HT-29 (cell line): ENCODE measurements around the gene ZG16. TPM values are rescaled to one million over a fixed set of nuclear protein-coding genes. Genes with fewer than 3 reads are reported as not detected.
A peak's percentile ranks its signal among the peaks of the same experiment; 100 is the strongest.

Experiments
- DNase-seq: peaks from one replicate; pipeline ENCODE4 v3.0.0-alpha.2; 2015; ENCODE audit warnings: low spot score
- small RNA-seq: library from RNA; depleted of rRNA; stranded (forward); fragments of <200 nt; gene quantifications from one replicate; pipeline ENCODE3, GENCODE V24; 2014
- total RNA-seq: library from RNA; depleted of rRNA; stranded (reverse); fragments of >200 nt; shearing (Covaris generic); gene quantifications from 2 replicates; pipeline ENCODE4 v1.2.3, GENCODE V29; 2014; rRNA removed

ZG16 gene
- total RNA-seq, 1 experiment from 2014 or later = not detected

DNA sequence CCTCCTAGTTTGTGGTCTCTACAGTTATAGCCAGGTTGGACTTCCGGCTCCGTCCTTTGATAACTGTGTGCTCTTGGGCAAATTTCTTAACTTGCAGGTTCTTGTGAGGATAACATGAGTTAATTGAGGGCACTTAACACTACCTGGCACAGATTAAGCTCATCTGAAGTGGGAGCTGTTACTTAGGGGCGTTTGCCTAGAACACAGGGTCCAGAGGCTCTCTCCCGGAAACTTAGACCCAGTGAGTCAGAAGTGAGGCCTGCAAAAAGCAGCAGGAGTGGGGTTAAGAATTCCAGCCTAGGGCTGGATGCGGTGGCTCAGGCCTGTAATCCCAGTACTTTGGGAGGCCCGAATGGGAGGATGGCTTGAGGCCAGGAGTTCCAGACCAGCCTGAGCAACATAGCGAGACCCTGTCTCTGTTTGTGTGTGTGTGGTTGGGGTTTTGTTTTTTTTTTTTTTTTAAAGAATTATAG, 43.6 kb downstream of the ZG16 start:
- DNase-seq = peak; percentile 64

DNA sequence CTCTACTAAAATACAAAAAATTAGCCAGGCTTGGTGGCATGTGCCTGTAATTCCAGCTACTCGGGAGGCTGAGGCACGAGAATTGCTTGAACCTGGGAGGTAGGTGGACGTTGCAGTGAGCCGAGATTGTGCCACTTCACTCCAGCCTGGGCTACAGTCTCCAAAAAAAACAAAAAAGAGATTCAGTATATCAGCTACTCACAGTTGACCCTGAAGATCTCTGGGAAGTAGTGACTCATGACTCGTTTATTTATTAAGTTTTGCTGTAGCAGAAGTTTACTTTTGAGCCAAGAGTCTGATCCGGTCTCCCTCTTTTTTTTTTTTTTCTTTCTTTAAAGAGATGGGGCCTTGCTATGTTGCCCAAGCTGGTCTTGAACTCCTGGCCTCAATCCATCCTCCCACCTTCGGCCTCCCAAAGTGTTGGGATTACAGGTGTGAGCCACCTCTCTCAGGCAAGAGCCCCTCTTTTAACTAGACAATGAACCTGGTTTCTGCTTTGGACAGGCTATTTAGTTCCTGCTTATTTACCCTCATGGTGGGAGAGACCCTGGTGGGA, 46.6 kb downstream of the ZG16 start:
- DNase-seq = peak; percentile 33

- peak; percentile 75 for DNase-seq
Measured at GRCh38 chr16:29825145-29826044, 47.3 kb downstream of the ZG16 start.

DNA sequence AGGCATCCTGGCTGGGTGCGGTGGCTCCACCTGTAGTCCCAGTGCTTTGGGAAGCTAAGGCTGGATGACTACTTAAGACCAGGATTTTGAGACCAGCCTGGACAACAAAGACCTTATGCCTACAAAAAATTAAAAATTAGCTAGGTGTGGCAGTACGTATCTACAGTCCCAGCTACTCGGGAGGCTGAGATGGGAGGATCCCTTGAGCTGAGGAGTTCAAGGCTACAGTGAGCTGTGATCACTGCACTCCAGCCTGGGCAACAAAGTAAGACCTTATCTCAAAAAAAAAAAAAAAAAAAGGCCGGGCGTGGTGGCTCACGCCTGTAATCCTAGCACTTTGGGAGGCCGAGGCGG, 48.3 kb downstream of the ZG16 start:
- no peak for DNase-seq

GRCh38 chr16:29830774-29831173, 52.7 kb downstream of the ZG16 start:
- DNase-seq = no peak

GRCh38 chr16:29831490-29831889, 53.4 kb downstream of the ZG16 start:
- DNase-seq = no peak

Small RNAs within 50 kb of the gene (small RNA-seq; reads per million reads assigned to genes)
- gene AC009133.6 (not detected), gene AC120114.4 (not detected)

Other genes starting within 250 kb of the ZG16 start
- gene SPN, start 115.0 kb upstream of the ZG16 start, total RNA-seq = 0.10 and 0.23 TPM in 2 replicates
- gene QPRT, start 99.1 kb upstream of the ZG16 start, total RNA-seq = 35.2 and 42.5 TPM in 2 replicates
- 0.05 and 0.36 TPM in 2 replicates for gene C16orf54, start 32.3 kb upstream of the ZG16 start, total RNA-seq
- 127 and 134 TPM in 2 replicates for gene KIF22, start 12.5 kb downstream of the ZG16 start, total RNA-seq
- 795 and 814 TPM in 2 replicates for gene MAZ, start 28.3 kb downstream of the ZG16 start, total RNA-seq
- gene PRRT2, start 33.9 kb downstream of the ZG16 start, total RNA-seq = 0.23 TPM in 1 of 2 replicates, not detected in the other
- gene PAGR1, start 37.9 kb downstream of the ZG16 start, total RNA-seq = 57.4 and 65.1 TPM in 2 replicates
- gene MVP, start 42.2 kb downstream of the ZG16 start, total RNA-seq = 157 and 185 TPM in 2 replicates
- 90.0 and 91.7 TPM in 2 replicates for gene CDIPT, start 85.0 kb downstream of the ZG16 start, total RNA-seq
- gene SEZ6L2, start 121.3 kb downstream of the ZG16 start, total RNA-seq = 12.3 and 17.8 TPM in 2 replicates
- gene ASPHD1, start 122.2 kb downstream of the ZG16 start, total RNA-seq = 19.5 and 24.0 TPM in 2 replicates
- 20.4 and 25.9 TPM in 2 replicates for gene KCTD13, start 148.0 kb downstream of the ZG16 start, total RNA-seq
- gene TMEM219, start 183.8 kb downstream of the ZG16 start, total RNA-seq = 103 and 110 TPM in 2 replicates
- 56.5 and 56.8 TPM in 2 replicates for gene TAOK2, start 195.6 kb downstream of the ZG16 start, total RNA-seq
- 21.1 and 23.2 TPM in 2 replicates for gene HIRIP3, start 217.4 kb downstream of the ZG16 start, total RNA-seq
- gene INO80E, start 218.0 kb downstream of the ZG16 start, total RNA-seq = 72.2 and 79.2 TPM in 2 replicates
- gene DOC2A, start 232.8 kb downstream of the ZG16 start, total RNA-seq = 0.89 TPM in 1 of 2 replicates, not detected in the other
- gene C16orf92, start 244.9 kb downstream of the ZG16 start, total RNA-seq = not detected in 2 replicates